HEK293T (cell line): ENCODE results near the gene TFF1.

Source experiments
- ARNT ChIP-seq: fragments of 450-650 bp; IDR thresholded peaks from 2 replicates; pipeline ENCODE4 v1.6.1; 2017; ENCODE audit warnings: mild to moderate bottlenecking
- BHLHE40 ChIP-seq: fragments of 450-650 bp; IDR thresholded peaks from 2 replicates; pipeline ENCODE4 v1.6.1; 2016; ENCODE audit warnings: mild to moderate bottlenecking, moderate library complexity, borderline replicate concordance
- FOXA1 ChIP-seq: fragments of 450-650 bp; IDR thresholded peaks from 2 replicates; pipeline ENCODE4 v1.6.1; 2016; ENCODE audit warnings: mild to moderate bottlenecking
- FOXM1 ChIP-seq: fragments of 450-650 bp; IDR thresholded peaks from 2 replicates; pipeline ENCODE4 v1.6.1; 2017; ENCODE audit warnings: mild to moderate bottlenecking, borderline replicate concordance
- L3MBTL2 ChIP-seq: fragments of 450-650 bp; conservative IDR thresholded peaks from 2 replicates; pipeline ENCODE4 v1.6.1; 2016; ENCODE audit warnings: mild to moderate bottlenecking
- SP1 ChIP-seq: fragments of 450-650 bp; IDR thresholded peaks from 2 replicates; pipeline ENCODE4 v1.6.1; 2017
- TARDBP ChIP-seq: fragments of 450-650 bp; IDR thresholded peaks from 2 replicates; pipeline ENCODE4 v1.6.1; 2016
- ZNF384 ChIP-seq: fragments of 450-650 bp; IDR thresholded peaks from 2 replicates; pipeline ENCODE4 v1.6.1; 2016

- no peak for TF ChIP-seq FOXM1
- TF ChIP-seq FOXA1: no peak
- TF ChIP-seq SP1: no peak
- TF ChIP-seq TARDBP: no peak
- TF ChIP-seq ZNF384: no peak
- TF ChIP-seq ARNT: no peak
- TF ChIP-seq L3MBTL2: no peak
- no peak for TF ChIP-seq BHLHE40
Measured at GRCh38 chr21:42384989-42385388, 18.7 kb upstream of the TFF1 start.
